ENCODE results near the gene PZP. TPM values are rescaled to one million over a fixed set of nuclear protein-coding genes. Genes with fewer than 3 reads are reported as not detected.
"Not testable (repeated sequence)": the region's sequence is repeated elsewhere in the genome, so short reads cannot be mapped to it uniquely, and the experiment has no call there.

The PZP gene
- total and polyA plus RNA-seq, 11 donors = 0.08 to 1.1 (median 0.52) TPM; not detected in 1

DNA sequence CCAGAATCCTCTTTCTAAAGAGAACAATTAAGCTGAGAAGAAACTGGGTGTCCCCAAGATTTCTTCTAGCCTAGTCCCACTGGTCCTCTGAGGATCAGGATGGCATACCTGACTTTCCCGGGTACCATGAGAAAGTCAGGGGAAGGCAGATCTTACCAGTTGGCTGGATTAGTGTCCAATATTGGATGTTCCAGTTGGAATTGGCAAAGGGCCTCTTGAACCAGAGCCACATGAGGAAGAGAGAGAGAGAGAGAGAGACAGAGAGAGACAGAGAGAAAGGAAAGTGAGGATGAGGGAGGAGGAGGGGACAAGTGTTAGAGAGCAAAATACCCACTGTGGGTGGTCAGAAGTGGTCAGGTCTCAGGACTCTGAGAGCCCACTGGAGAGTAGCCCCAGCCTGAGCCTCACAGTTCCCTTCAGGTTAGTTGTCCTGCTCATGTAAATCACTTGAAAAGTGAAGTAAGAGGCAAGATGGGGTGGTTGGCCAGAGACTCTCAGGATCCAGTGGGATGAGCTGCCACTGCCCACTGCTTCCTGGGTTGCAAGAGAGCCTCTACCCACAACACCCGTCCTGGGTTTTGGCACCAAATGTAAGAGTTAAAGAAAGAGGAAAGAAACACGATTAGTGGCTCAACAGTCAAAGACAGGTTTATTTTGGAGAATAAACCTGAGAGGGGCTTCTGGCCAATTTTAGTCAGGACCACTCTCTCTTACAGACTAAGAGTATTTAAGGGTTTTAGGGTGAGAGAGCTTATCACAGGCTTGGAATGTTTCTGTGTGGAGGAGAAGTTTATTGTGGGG is 64.1 kb downstream of the PZP start:
- H3K4me1 ChIP-seq = no peaks in the 10 kb centered on the region
- ATAC-seq = no peak
- H3K9me3 ChIP-seq = peaks cover 0 to 41% (median 11%) of the 10 kb centered on the region in 12 donors
- no peak overlapping the region for H3K4me3 ChIP-seq
- no peaks in the 10 kb centered on the region for H3K27me3 ChIP-seq
- intact Hi-C loops (cut with DNase I) = no loop called here
- H3K36me3 ChIP-seq = no peaks in the 10 kb centered on the region
- no peak overlapping the region for H3K27ac ChIP-seq
- no peak for TF ChIP-seq POLR2A (IDR thresholded peaks at IDR 0.05)
- TF ChIP-seq, protein P1, sequence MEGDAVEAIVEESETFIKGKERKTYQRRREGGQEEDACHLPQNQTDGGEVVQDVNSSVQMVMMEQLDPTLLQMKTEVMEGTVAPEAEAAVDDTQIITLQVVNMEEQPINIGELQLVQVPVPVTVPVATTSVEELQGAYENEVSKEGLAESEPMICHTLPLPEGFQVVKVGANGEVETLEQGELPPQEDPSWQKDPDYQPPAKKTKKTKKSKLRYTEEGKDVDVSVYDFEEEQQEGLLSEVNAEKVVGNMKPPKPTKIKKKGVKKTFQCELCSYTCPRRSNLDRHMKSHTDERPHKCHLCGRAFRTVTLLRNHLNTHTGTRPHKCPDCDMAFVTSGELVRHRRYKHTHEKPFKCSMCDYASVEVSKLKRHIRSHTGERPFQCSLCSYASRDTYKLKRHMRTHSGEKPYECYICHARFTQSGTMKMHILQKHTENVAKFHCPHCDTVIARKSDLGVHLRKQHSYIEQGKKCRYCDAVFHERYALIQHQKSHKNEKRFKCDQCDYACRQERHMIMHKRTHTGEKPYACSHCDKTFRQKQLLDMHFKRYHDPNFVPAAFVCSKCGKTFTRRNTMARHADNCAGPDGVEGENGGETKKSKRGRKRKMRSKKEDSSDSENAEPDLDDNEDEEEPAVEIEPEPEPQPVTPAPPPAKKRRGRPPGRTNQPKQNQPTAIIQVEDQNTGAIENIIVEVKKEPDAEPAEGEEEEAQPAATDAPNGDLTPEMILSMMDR (IDR thresholded peaks at IDR 0.05) = no peak
- no peak for DNase-seq
- WGBS, 4 donors = 87 to 96% (median 92%) methylated on average over 3 of the region's 3 CpGs

DNA sequence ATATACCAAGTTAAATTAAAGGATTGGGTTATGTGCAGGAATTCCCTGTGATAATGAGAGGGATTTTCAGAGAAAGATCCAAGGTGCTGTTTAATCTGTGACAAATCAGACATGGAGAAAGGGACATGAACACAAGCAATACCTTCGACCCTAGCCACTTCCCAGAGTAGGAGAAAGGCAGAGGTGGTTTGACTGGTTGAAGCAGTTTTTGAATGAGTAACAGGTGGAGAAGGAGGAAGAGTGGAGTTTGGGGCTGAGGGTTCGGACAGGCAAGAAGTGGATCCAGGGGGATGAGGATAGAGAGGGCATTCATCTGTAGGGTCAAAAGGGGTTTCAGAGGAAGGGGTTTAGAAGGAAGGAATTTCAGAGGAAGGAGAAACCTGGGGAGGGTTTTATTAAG is 65.1 kb downstream of the PZP start:
- 70 to 93% (median 87%) methylated on average over 2 of the region's 2 CpGs for WGBS, 4 donors
- intact Hi-C loops (cut with DNase I) = no loop called here
- Histone ChIP-seq H3K4me3 (no peak overlapping the region), H3K27ac (no peak overlapping the region), H3K9me3 (peaks cover 0 to 43% (median 11%) of the 10 kb centered on the region in 12 donors), H3K27me3 (no peaks in the 10 kb centered on the region), H3K36me3 (no peaks in the 10 kb centered on the region), H3K4me1 (no peaks in the 10 kb centered on the region)
- TF ChIP-seq, protein P1 (IDR thresholded peaks at IDR 0.05) = no peak
- TF ChIP-seq POLR2A (IDR thresholded peaks at IDR 0.05) = no peak
- DNase-seq (no peak), ATAC-seq (no peak)

DNA sequence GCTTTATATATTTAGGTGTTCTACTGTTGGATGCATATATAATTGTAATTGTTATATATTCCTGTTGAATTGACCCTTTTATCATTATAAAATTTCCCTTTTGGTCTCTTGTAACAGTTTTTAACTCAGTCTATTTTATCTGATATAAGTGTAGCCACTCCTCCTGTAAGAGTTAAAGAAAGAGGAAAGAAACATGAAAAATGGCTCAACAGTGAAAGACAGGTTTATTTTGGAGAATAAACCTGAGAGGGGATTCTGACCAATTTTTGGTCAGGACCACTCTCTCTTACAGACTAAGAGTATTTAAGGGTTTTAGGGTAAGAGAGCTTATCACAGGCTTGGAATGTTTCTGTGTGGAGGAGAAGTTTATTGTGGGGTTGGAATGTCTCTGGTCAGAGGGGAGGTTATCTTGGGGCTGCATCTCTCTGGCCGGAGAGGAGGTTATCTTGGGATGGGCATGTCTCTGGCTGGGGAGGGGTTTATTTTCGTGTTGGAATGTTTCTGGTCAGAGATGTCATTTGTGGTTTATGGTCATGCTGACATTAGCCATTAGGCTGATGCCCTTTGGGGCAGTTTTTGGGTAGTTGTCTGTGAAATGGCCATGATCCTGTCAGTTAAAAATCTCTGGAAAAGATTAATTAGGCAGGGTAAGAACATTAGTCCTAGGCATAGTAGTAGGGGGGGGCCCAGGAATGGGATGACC is 68.5 kb downstream of the PZP start:
- H3K4me3 ChIP-seq; H3K27me3 ChIP-seq; H3K27ac ChIP-seq; DNase-seq; H3K4me1 ChIP-seq; ATAC-seq; intact Hi-C loops (cut with DNase I); H3K36me3 ChIP-seq: not testable (repeated sequence)
- peaks cover 0 to 33% (median 6%) of the 10 kb centered on the region in 12 donors for H3K9me3 ChIP-seq
- 49 to 65% (median 54%) methylated on average over 2 of the region's 2 CpGs for WGBS, 4 donors

DNA sequence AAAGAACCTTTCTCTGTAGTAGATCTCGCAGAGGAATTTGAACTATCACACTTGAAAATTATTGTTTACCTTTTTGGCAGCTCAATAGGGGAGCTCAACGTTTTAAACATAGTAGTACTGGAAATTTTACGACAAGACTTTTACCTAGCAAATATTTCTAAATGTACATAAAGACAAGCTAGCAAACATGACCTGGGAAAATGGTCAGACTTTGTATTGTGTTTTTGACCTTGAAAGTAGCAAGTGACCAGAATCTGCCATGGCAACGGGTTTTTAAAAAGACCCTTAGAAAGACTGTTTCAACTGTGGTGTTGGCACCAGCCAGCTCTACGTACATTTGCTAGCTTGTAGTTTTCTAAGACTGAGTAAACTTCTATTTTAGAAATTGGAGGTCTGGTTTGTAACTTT is 72.3 kb downstream of the PZP start:
- DNase-seq (no peak), ATAC-seq (no peak)
- intact Hi-C loops (cut with DNase I) = no loop called here
- TF ChIP-seq POLR2A (IDR thresholded peaks at IDR 0.05) = no peak
- TF ChIP-seq, protein P1 (IDR thresholded peaks at IDR 0.05) = no peak
- 92 to 96% (median 93%) methylated on average over 5 of the region's 5 CpGs for WGBS, 4 donors
- H3K4me3 ChIP-seq = no peak overlapping the region
- H3K27me3 ChIP-seq = no peaks in the 10 kb centered on the region
- H3K27ac ChIP-seq = no peak overlapping the region
- no peaks in the 10 kb centered on the region for H3K36me3 ChIP-seq
- peaks cover 0 to 20% (median 0%) of the 10 kb centered on the region in 12 donors for H3K9me3 ChIP-seq
- H3K4me1 ChIP-seq = no peaks in the 10 kb centered on the region
